Measurements from ENCODE around the gene OR6J1.
"Not testable (repeated sequence)": the region's sequence is repeated elsewhere in the genome, so short reads cannot be mapped to it uniquely, and the experiment has no call there.

OR6J1 gene

GRCh38 chr14:22650046-22650739 is 6.0 kb upstream of the OR6J1 start:
- no peak for DNase-seq

DNA sequence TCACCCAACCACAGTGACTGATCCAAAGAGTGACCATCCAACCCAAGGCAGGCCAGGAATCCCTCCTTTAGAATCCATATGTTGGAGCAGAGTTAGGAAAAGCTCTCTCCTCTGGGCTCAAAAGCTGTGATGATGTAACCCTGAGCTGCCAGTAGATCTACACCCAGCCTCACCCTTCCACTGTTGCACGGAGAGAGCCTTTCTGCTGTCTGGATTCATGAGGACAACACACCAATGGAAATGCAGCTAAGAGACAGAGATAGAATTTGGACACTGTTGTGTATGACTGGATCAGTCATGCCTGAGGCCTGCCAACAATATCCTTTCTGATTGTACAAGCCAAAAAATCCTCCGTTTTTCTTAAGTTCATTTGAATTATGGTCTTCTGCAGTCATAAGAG is 4.4 kb upstream of the OR6J1 start:
- DNase-seq, result no peak

DNA sequence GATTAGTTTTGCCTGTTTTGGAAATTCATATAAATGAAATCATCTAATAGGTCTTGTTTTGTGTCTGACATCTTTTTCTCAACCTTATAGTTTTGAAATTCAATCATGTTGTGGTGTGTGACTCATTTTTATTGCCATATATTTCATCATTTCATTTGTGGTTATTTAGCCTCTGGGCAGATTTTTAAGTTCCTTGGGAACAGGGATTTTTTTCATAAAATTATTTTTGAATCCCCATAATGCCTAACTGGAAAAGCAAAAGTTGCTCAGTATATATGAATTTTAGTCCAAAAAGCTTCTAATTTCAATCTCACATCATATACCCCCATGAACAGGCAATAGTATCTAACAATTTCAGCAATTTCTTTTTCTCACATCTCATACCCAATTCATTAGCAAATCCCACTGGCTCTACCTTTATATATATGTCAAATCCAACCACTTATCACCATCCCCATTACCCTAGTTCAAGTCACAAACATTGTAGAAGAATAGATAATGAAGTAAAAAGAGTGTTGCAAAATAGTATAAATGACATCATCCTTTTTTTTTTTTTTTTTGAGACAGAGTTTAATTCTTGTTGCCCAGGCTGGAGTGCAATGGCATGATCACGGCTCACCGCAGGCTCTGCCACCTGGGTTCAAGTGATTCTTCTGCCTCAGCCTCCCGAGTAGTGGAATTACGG is 2.6 kb upstream of the OR6J1 start:
- no peak for DNase-seq

DNA sequence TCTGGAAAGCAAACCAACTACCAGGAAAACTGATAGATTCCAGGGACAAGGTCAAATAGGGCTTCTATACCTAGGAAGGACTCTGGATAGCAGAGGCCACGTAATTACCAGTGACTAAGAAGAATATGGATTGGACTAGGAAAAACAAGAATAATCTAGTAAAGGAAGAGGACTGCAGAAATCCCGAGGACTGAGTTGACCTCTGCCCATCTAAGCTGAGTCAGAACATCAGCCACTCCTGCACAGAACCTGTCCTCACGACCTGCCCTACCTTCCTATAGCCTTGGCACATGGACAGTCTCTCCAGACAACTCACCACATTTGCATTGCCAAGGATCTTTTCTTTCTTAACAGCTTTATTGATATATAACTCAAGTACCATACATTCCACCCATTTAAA is 2.3 kb downstream of the OR6J1 start:
- no peak for DNase-seq

GRCh38 chr14:22640192-22640591 is 4.0 kb downstream of the OR6J1 start:
- DNase-seq, result no peak

DNA sequence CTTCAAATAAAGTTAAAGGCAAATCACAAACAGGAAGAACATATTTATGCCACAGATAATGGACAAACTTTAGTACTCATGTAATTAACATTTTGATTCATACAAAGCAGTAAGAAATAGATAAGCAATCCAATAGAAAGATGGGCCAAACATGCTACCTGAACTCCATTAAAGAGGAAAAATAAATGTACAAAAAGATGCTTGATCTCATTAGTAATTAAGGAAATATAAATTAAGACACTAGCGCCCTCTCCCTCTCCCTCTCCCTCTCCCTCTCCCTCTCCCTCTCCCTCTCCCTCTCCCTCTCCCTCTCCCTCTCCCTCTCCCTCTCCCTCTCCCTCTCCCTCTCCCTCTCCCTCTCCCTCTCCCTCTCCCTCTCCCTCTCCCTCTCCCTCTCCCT is 8.2 kb downstream of the OR6J1 start:
- DNase-seq, result not testable (repeated sequence)

DNA sequence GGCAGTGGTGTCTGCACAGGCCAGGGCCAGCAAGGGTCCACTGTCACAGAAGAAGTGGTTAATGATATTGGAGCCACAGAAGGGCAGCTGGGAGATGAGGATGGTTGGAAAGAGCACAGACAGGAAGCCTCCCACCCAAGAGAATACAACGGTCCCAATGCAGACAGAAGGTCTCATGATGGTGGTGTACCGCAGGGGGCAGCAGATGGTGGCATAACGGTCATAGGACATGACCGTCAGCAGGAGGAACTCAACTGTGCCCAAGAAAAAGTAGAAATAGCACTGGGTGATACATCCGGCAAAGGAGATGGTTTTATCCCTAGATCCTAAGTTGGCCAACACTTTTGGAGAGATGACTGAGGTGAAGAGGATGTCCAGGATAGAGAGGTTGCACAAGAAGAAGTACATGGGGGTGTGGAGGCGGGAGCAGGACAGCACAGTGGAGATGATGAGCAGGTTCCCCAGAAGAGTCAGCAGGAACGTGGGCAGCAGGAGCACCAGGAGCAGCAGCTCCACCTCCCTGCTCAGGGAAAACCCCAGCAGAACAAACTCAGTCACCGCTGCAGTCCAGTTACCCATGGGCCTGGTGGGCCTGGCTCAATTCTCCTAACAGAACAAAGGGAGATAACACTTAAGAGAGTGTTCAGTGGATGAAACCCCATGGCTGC is 9.8 kb downstream of the OR6J1 start:
- DNase-seq, result no peak

GRCh38 chr14:22630486-22630885 is 13.7 kb downstream of the OR6J1 start:
- DNase-seq, result no peak

DNA sequence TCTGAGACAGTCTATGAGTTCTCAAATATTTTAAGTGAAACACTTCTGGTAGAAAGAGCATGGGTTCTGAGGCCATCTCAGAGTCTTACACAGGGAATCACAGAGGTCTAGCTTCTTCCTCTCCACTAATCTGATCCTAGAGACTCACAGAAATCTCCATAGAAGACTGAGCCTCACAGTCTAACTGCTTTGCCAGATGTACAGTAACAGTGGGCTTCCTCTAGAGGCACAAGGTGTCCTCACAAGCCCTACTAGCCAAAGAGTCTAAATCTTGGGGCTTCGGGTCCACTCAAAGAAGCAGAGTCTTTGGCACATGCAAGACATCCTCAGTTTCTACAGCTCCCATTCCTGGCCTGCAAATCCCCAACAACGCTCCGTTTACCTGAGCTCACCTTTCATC is 14.1 kb downstream of the OR6J1 start:
- no peak for DNase-seq

DNA sequence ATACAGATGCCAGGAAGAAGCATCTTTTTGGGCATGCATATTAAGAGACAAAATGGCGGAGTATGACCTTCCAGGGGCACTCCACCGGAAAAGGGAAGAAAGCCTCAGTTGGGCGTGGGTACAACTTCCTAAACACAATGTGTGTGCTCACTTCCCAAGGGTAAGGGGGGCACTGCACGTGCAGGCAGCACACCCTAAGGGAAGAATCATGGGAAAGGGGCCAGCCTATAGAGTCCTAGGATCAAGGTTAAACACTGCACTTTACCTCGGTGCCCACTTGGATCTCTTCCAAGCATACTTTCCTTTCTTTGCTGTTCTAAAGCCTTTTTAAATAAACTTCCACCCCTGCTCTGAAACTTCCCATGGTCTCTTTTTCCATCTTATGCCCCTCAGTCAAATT is 14.8 kb downstream of the OR6J1 start:
- no peak for DNase-seq

DNA sequence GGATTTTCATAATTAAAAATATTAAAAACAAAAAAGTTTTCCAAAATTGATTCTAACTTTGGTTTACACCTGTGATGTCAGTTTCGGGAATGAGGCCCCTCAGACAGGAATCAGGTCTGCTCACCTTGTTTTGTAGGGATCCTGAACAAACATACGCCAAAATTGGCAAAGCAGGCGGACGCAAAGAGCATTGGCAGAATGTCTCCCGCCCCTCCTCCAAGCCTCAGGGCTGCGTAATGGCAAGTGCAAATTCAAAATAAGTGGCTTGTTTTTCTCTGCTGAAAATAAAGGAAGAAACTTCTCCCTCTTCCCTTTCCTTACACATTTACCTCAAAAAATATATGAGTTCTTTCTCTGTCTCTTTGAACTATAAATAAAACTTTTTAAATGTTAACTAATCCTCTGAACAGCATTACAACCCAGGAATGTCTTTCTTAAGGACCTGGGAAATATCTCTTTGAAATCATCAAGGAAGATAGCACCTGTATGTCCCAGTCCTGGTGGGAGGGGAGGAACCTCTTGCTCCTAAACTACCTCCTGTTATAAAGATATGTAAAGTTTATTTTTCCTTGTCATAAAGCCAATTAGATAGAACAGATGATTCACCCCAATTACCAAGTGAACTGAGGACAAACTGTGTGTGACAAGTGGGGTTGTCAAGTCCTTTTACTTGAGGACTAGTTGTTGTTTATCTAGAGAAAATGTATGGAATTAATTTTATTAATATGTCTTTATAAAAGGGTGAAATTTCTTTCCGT is 16.5 kb downstream of the OR6J1 start:
- no peak for DNase-seq

GRCh38 chr14:22626590-22626989 is 17.6 kb downstream of the OR6J1 start:
- no peak for DNase-seq

- DNase-seq, result no peak
Measured at GRCh38 chr14:22623047-22623446, 21.1 kb downstream of the OR6J1 start.

DNA sequence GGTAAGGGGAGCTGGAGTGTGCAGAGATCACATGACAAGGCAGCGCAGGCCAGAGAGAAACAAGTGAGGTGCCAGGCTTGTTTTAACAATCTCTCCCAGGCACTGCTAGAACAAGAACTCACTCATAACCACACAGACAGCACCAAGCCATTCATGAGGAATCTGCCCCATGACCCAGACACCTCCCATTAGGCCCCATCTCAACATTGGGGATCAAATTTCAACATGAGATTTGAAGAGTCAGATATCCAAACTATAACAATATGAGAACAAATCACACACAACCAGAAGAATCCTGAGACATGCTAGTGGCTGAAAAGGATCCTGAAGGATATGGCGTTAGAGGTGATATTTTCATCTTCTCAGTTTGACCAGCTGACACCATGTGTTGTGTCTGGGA is 21.9 kb downstream of the OR6J1 start:
- DNase-seq, result no peak

GRCh38 chr14:22615765-22616164 is 28.4 kb downstream of the OR6J1 start:
- not testable (repeated sequence) for DNase-seq

GRCh38 chr14:22614240-22614799 is 29.8 kb downstream of the OR6J1 start:
- DNase-seq, result no peak

DNA sequence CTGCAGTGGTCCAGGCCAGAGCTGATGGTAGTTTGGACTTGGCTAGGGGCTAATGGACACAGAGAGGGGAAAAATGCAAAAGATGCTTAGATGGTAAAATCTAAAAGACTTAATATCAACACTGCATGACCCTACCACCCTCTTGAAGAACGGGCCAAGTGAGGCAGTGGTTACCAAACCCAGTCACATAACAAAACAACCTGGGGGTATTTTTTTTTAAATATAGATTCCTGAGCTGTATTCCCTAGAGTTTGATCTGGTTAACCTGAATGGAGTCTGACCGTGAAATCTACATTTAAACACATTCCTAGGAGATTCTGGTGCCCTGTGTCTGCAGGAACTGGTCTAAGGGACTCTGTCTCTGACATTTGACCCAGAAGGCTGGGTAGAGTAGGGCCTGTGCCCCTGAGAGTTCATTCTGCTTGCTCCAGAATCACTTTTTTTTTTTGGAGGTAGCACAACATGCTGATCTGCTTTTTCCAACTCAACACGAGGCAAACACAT is 30.4 kb downstream of the OR6J1 start:
- no peak for DNase-seq

DNA sequence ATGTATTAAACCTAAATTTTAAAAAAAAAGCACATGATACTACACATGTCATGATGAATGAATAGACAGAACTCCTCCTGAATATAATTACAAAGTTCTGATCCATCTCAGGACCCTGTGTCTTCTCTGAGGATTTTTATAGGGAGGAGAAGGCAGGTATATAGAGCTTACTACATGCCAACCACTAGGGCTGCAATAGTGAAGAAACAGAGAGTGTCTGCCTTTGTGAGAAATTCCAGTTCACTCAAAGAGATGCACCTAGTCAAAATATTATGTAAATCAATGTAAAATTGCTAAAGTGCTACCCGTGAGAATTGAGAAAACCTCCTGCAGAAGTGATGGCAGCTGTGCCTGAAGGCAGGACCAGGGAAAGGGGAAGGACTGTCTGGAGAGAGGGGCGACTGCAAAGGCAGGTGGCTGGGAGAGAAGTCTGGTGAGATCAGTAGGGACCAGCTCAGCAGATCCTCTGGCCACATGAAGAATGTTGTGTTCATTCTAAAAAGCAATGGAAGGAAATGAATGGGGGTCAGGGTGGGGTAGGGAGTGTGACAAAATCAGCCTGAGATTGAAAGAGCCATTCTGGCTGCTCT is 31.0 kb downstream of the OR6J1 start:
- no peak for DNase-seq

- DNase-seq, result no peak
Measured at GRCh38 chr14:22610931-22611330, 33.2 kb downstream of the OR6J1 start.

DNA sequence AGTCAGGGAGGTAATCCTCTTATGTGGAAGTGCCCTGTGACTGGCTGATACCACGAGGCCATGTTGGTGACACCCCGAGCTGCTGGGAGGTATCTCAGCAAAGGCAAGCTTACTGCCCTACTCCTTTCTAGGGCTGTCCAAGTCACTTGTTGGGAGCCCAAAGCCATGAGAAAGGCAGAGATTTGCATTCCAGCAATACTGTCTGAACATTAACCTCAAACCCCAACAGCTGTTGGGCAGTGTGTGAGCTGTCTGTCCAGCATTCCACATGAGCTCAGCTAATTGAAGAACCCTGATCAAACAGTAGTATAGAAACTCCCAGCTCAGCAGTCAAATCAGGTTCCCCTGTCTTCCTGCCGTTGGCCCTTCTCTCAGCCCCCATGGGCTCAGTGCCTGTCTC is 36.9 kb downstream of the OR6J1 start:
- no peak for DNase-seq

DNA sequence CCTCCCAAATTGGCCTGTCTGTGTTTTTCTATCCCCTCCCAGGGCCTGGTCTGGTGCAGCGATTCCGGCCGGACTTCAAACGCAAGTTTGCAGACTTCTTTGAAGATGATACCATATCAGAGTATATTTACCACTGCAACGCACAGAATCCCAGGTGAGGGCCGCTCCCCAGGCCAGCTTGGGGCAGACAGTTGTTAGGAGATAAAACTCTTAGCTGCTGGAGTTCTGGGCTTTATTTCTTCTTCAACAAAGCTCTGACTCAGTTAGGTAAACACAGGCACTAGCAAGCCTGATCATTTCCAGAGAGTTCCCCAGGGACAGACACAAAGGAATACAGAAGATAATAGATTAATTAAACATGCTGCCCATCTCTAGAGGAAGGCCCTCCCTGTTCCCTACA is 37.8 kb downstream of the OR6J1 start:
- DNase-seq, result no peak

- no peak for DNase-seq
Measured at GRCh38 chr14:22602862-22603261, 41.3 kb downstream of the OR6J1 start.

DNA sequence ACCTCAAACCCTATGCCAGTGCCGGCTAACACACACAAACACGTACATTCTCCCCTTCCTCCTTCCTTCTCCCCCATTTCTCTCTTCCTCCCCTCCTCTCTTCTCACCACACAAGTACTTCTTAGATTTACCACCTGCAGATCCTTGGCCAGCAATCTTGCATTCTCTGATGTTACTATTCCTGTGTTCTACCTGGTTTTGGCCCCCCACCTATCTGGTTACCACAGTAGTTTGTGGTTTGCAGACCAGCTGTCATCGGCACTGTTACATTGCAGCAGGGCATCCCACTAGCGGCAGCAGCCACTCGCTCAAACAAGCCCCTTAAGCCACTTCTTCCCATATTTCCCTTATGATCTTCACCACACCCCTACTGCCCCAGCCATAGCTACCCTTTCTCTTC is 42.2 kb downstream of the OR6J1 start:
- DNase-seq, result no peak

Measured in activated effector memory CD4-positive, alpha-beta T cell treated with anti-CD3 and anti-CD28 coated beads, Interleukin-2, amount 50 U/mL, for 16 hours (primary cell).